WTC11 (cell line): ENCODE measurements around the gene DTNB. TPM values are rescaled to one million over a fixed set of nuclear protein-coding genes. Genes with fewer than 3 reads are reported as not detected.

Experiments used
- ATAC-seq: fragments of 200-7000 bp; cut with Tn5 transposase; 2 replicates; pipeline ENCODE4 v1.10.0; 2021; ENCODE audit warnings: mild to moderate bottlenecking, moderate library complexity
- CTCF ChIA-PET: fragments of 300-600 bp; sonication (Branson Sonifier 250); formaldehyde crosslinking; loops from one replicate; lab custom pipeline; 2021; ENCODE audit warnings: antibody characterized with exemption; lab: Charles Lee
- POLR2A ChIA-PET: fragments of 350-600 bp; sonication (Branson Sonifier 250); formaldehyde crosslinking; loops from one replicate; lab custom pipeline; 2021; ENCODE audit warnings: antibody characterized with exemption; lab: Charles Lee
- DNase-seq: peaks from one replicate; pipeline ENCODE4 v3.0.0; 2021; ENCODE audit warnings: low spot score
- H3K27ac Mint-ChIP-seq: 2 replicates; pipeline ENCODE4 v1.8.0; 2021; ENCODE audit warnings: mixed read lengths
- H3K27me3 Mint-ChIP-seq: 2 replicates; pipeline ENCODE4 v1.8.0; 2021; ENCODE audit warnings: low read depth, mild to moderate bottlenecking, moderate library complexity, mixed read lengths
- H3K36me3 Mint-ChIP-seq: 2 replicates; pipeline ENCODE4 v1.8.0; 2021; ENCODE audit warnings: mixed read lengths
- H3K4me1 Mint-ChIP-seq: 2 replicates; pipeline ENCODE4 v1.8.0; 2022; ENCODE audit warnings: mixed read lengths
- H3K4me3 Mint-ChIP-seq: 2 replicates; pipeline ENCODE4 v1.8.0; 2021; ENCODE audit warnings: mild to moderate bottlenecking, moderate library complexity, mixed read lengths
- H3K9me3 Mint-ChIP-seq: 2 replicates; pipeline ENCODE4 v1.8.0; 2021; ENCODE audit warnings: mixed read lengths
- CDX4 ChIP-seq: fragments of 250-450 bp; sonication (Bioruptor Pico); IDR thresholded peaks from 2 replicates; pipeline ENCODE4 v1.9.0; 2021; ENCODE audit warnings: moderate library complexity, mild to moderate bottlenecking, inconsistent platforms, borderline replicate concordance
- E2F1 ChIP-seq: sonication (generic); formaldehyde crosslinking; IDR thresholded peaks from 2 replicates; pipeline ENCODE4 v1.8.0; 2022; ENCODE audit warnings: mild to moderate bottlenecking, missing genetic modification reagents
- FOXK1 ChIP-seq: sonication (generic); formaldehyde crosslinking; IDR thresholded peaks from 2 replicates; pipeline ENCODE4 v1.8.0; 2022; ENCODE audit warnings: mild to moderate bottlenecking, moderate library complexity, missing genetic modification reagents
- FOXP4 ChIP-seq: sonication (generic); formaldehyde crosslinking; IDR thresholded peaks from 2 replicates; pipeline ENCODE4 v1.8.0; 2022; ENCODE audit warnings: mild to moderate bottlenecking, missing genetic modification reagents
- GABPB1 ChIP-seq: sonication (generic); formaldehyde crosslinking; IDR thresholded peaks from 2 replicates; pipeline ENCODE4 v1.8.1; 2023; ENCODE audit warnings: mild to moderate bottlenecking, missing genetic modification reagents
- GTF2I ChIP-seq: fragments of 250-450 bp; sonication (Bioruptor Pico); conservative IDR thresholded peaks from 2 replicates; pipeline ENCODE4 v1.4.0; 2021; ENCODE audit warnings: mild to moderate bottlenecking
- HMGXB4 ChIP-seq: sonication (generic); formaldehyde crosslinking; IDR thresholded peaks from 2 replicates; pipeline ENCODE4 v1.8.1; 2023; ENCODE audit warnings: mild to moderate bottlenecking, moderate library complexity, missing genetic modification reagents
- JUN ChIP-seq: sonication (generic); formaldehyde crosslinking; IDR thresholded peaks from 2 replicates; pipeline ENCODE4 v1.8.0; 2023; ENCODE audit warnings: mild to moderate bottlenecking, missing genetic modification reagents
- SMAD4 ChIP-seq: sonication (generic); formaldehyde crosslinking; IDR thresholded peaks from 2 replicates; pipeline ENCODE4 v1.8.0; 2022; ENCODE audit warnings: mild to moderate bottlenecking, missing genetic modification reagents
- SP1 ChIP-seq: sonication (generic); formaldehyde crosslinking; conservative IDR thresholded peaks from 2 replicates; pipeline ENCODE4 v1.8.1; 2022; ENCODE audit warnings: missing genetic modification reagents
- ZBTB21 ChIP-seq: sonication (generic); formaldehyde crosslinking; IDR thresholded peaks from 2 replicates; pipeline ENCODE4 v1.8.1; 2023; ENCODE audit warnings: mild to moderate bottlenecking, missing genetic modification reagents, borderline replicate concordance
- ZNF219 ChIP-seq: sonication (generic); formaldehyde crosslinking; IDR thresholded peaks from 2 replicates; pipeline ENCODE4 v1.8.0; 2023; ENCODE audit warnings: missing genetic modification reagents, mild to moderate bottlenecking, borderline replicate concordance
- ZNF396 ChIP-seq: fragments of 250-450 bp; sonication (Bioruptor Pico); IDR thresholded peaks from 2 replicates; pipeline ENCODE4 v1.8.0; 2021; ENCODE audit warnings: mild to moderate bottlenecking, moderate library complexity, borderline replicate concordance
- ZNF532 ChIP-seq: fragments of 250-450 bp; sonication (Bioruptor Pico); IDR thresholded peaks from 2 replicates; pipeline ENCODE4 v1.9.0; 2021; ENCODE audit warnings: mild to moderate bottlenecking, borderline replicate concordance
- total RNA-seq: library from RNA; stranded (reverse); gene quantifications from 3 replicates; pipeline ENCODE4 v1.2.3, GENCODE V29; 2021
- TF ChIP-seq, protein P1 (sequence below): sonication (generic); formaldehyde crosslinking; IDR thresholded peaks from 2 replicates; pipeline ENCODE4 v1.8.0; 2023; ENCODE audit warnings: missing genetic modification reagents, mild to moderate bottlenecking, borderline replicate concordance
- TF ChIP-seq, protein P2 (sequence below): sonication (generic); formaldehyde crosslinking; IDR thresholded peaks from 2 replicates; pipeline ENCODE4 v1.8.1; 2023; ENCODE audit warnings: mild to moderate bottlenecking, missing genetic modification reagents, moderate library complexity
- TF ChIP-seq, protein P3 (sequence below): sonication (generic); formaldehyde crosslinking; IDR thresholded peaks from 2 replicates; pipeline ENCODE4 v1.8.0; 2022; ENCODE audit warnings: mild to moderate bottlenecking, missing genetic modification reagents

The DTNB gene
- total RNA-seq, 1 experiment from 2014 or later = 39.9 TPM

DNA sequence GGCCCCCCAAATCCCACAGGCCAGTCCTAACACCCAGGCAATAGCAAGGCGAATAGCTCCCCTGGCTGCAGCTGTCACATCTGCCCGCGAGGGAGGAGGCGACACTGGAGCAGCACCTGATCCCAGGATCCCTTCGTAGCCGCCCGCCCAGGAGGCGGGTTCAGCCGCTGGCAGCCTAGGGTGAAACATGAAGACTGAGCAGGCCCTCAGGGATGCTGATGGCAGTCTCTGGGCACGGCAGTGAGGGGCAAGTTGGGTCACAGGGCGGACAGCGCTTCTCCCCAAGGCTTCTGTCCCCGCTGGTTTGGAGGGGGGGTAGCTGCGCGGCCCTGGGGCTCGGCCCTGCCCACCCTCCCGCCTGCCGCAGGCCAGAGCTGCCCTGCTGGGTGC is 333.6 kb downstream of the DTNB start:
- ChIA-PET CTCF (interaction anchor here (0.7 to 8.8 kb wide), 16 partner anchors 11 to 325 kb away, joined by 3 to 74 read pairs (median 4); no protein-coding TSS in a partner anchor), POLR2A (interaction anchor here (0.5 to 1.0 kb wide), 5 partner anchors 25 to 810 kb away, joined by 3 to 4 read pairs (median 3); no protein-coding TSS in a partner anchor)
- peak; percentile 57 for DNase-seq
- peaks cover 19% of the 10 kb centered on the region for H3K27me3 Mint-ChIP-seq
- no peaks in the 10 kb centered on the region for H3K36me3 Mint-ChIP-seq
- peaks cover 54% of the 10 kb centered on the region for H3K4me1 Mint-ChIP-seq
- ATAC-seq = peak; percentile 5; the same call in 1 of the 2 replicates
- H3K27ac Mint-ChIP-seq = no peak overlapping the region
- peak overlapping the region; percentile 64 for H3K4me3 Mint-ChIP-seq
- 0 out of 2 replicates have a peak, but pooled peaks have one; percentile 37 for TF ChIP-seq SP1 (CRISPR knock-in tag)
- TF ChIP-seq HMGXB4 (CRISPR knock-in tag) = no peak
- TF ChIP-seq ZBTB21 = peak; percentile 35; the same call in 1 of the 2 replicates
- TF ChIP-seq, all 79 proteins: peak for 2
- H3K9me3 Mint-ChIP-seq = no peaks in the 10 kb centered on the region

- no peaks in the 10 kb centered on the region for H3K9me3 Mint-ChIP-seq
- ATAC-seq (no peak), DNase-seq (no peak)
- H3K4me3 Mint-ChIP-seq = peak overlapping the region; percentile 64
- no peaks in the 10 kb centered on the region for H3K36me3 Mint-ChIP-seq
- ChIA-PET CTCF (interaction anchor here (0.7 to 8.8 kb wide), 15 partner anchors 11 to 326 kb away, joined by 3 to 74 read pairs (median 4); no protein-coding TSS in a partner anchor), POLR2A (interaction anchor here (0.5 to 1.0 kb wide), 4 partner anchors 25 to 811 kb away, joined by 3 to 4 read pairs (median 3); no protein-coding TSS in a partner anchor)
- H3K4me1 Mint-ChIP-seq = peaks cover 59% of the 10 kb centered on the region
- H3K27ac Mint-ChIP-seq = peak overlapping the region; percentile 87
- peaks cover 13% of the 10 kb centered on the region for H3K27me3 Mint-ChIP-seq
- TF ChIP-seq JUN (CRISPR knock-in tag) = no peak
- no peak for TF ChIP-seq E2F1 (CRISPR knock-in tag)
- TF ChIP-seq, protein P1, sequence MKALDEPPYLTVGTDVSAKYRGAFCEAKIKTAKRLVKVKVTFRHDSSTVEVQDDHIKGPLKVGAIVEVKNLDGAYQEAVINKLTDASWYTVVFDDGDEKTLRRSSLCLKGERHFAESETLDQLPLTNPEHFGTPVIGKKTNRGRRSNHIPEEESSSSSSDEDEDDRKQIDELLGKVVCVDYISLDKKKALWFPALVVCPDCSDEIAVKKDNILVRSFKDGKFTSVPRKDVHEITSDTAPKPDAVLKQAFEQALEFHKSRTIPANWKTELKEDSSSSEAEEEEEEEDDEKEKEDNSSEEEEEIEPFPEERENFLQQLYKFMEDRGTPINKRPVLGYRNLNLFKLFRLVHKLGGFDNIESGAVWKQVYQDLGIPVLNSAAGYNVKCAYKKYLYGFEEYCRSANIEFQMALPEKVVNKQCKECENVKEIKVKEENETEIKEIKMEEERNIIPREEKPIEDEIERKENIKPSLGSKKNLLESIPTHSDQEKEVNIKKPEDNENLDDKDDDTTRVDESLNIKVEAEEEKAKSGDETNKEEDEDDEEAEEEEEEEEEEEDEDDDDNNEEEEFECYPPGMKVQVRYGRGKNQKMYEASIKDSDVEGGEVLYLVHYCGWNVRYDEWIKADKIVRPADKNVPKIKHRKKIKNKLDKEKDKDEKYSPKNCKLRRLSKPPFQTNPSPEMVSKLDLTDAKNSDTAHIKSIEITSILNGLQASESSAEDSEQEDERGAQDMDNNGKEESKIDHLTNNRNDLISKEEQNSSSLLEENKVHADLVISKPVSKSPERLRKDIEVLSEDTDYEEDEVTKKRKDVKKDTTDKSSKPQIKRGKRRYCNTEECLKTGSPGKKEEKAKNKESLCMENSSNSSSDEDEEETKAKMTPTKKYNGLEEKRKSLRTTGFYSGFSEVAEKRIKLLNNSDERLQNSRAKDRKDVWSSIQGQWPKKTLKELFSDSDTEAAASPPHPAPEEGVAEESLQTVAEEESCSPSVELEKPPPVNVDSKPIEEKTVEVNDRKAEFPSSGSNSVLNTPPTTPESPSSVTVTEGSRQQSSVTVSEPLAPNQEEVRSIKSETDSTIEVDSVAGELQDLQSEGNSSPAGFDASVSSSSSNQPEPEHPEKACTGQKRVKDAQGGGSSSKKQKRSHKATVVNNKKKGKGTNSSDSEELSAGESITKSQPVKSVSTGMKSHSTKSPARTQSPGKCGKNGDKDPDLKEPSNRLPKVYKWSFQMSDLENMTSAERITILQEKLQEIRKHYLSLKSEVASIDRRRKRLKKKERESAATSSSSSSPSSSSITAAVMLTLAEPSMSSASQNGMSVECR (CRISPR knock-in tag) = no peak
- no peak for TF ChIP-seq GTF2I (CRISPR knock-in tag)
- TF ChIP-seq CDX4 (CRISPR knock-in tag) = no peak
- TF ChIP-seq, protein P2, sequence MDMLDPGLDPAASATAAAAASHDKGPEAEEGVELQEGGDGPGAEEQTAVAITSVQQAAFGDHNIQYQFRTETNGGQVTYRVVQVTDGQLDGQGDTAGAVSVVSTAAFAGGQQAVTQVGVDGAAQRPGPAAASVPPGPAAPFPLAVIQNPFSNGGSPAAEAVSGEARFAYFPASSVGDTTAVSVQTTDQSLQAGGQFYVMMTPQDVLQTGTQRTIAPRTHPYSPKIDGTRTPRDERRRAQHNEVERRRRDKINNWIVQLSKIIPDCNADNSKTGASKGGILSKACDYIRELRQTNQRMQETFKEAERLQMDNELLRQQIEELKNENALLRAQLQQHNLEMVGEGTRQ (CRISPR knock-in tag) = no peak
- no peak for TF ChIP-seq GABPB1 (CRISPR knock-in tag)
- TF ChIP-seq ZNF396 (CRISPR knock-in tag) = no peak
- no peak for TF ChIP-seq FOXP4 (CRISPR knock-in tag)
- no peak for TF ChIP-seq ZNF219 (CRISPR knock-in tag)
- no peak for TF ChIP-seq ZNF532 (CRISPR knock-in tag)
- no peak for TF ChIP-seq SMAD4 (CRISPR knock-in tag)
- TF ChIP-seq, protein P3, sequence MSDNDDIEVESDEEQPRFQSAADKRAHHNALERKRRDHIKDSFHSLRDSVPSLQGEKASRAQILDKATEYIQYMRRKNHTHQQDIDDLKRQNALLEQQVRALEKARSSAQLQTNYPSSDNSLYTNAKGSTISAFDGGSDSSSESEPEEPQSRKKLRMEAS (CRISPR knock-in tag) = no peak
- TF ChIP-seq FOXK1 (CRISPR knock-in tag) = no peak
These were observed 334.1 kb downstream of the DTNB start for GRCh38 chr2:25339211-25339674.
